HCT116 (cell line): ENCODE data around the gene C1QTNF9B.

Experiments used
- EZH2phosphoT487 ChIP-seq: fragments of 200-600 bp; IDR thresholded peaks from 2 replicates; pipeline ENCODE4 v1.6.1; 2018; ENCODE audit warnings: antibody characterized with exemption, borderline replicate concordance
- TF ChIP-seq, protein P1 (sequence below), 3 experiments: fragments of 200-600 bp in 1 of 3; sonication (generic) in 1 of 3; IDR thresholded peaks in 2 of 3; conservative IDR thresholded peaks in 1 of 3; 2 replicates each; pipeline ENCODE4 v1.5.1; 2012 to 2017; ENCODE audit warnings: low read depth in 2 of 3, low read length in 2 of 3, antibody characterized with exemption in 1 of 3, borderline replicate concordance in 1 of 3, control low read depth in 1 of 3, mild to moderate bottlenecking in 1 of 3, mixed read lengths in 1 of 3, mixed run types in 1 of 3, moderate library complexity in 1 of 3; ENCODE audit not compliant: insufficient read depth in 1 of 3

DNA sequence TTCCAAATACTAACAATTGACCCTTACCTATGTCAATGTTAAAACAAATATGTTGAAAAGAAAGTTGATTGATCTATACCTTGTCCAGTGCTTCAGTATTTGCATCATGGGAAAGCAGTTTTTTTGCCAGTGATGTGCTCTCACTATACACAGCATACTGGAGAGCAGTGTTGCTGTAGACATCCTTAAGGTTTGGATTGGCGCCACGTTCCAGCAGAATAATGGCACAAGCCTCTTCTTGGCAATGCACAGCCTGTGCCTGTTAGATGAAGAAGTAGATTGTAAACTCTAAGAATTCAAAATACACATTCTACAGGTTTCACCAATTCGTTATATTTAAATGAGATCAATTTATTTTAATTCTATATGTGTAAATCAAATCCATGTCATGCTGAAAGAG is 43.9 kb upstream of the C1QTNF9B start:
- TF ChIP-seq, protein P1, sequence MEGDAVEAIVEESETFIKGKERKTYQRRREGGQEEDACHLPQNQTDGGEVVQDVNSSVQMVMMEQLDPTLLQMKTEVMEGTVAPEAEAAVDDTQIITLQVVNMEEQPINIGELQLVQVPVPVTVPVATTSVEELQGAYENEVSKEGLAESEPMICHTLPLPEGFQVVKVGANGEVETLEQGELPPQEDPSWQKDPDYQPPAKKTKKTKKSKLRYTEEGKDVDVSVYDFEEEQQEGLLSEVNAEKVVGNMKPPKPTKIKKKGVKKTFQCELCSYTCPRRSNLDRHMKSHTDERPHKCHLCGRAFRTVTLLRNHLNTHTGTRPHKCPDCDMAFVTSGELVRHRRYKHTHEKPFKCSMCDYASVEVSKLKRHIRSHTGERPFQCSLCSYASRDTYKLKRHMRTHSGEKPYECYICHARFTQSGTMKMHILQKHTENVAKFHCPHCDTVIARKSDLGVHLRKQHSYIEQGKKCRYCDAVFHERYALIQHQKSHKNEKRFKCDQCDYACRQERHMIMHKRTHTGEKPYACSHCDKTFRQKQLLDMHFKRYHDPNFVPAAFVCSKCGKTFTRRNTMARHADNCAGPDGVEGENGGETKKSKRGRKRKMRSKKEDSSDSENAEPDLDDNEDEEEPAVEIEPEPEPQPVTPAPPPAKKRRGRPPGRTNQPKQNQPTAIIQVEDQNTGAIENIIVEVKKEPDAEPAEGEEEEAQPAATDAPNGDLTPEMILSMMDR (IDR thresholded peaks at IDR 0.05 in 2 of 3, conservative IDR thresholded peaks at IDR 0.05 in 1 of 3; ENCODE audit: borderline replicate concordance in 1 of 3, insufficient read depth in 1 of 3, low read depth in 2 of 3, low read length in 2 of 3) = no peak
- no peak for TF ChIP-seq EZH2phosphoT487
